Neutrophil (primary cell): ENCODE data around the gene NHERF1.

Experiments
- H3K27ac ChIP-seq: fragments of 200-600 bp; sonication (generic); 2 replicates; pipeline ENCODE4 v1.5.1; 2016; ENCODE audit warnings: mild to moderate bottlenecking, moderate library complexity
- H3K27me3 ChIP-seq: fragments of 200-600 bp; sonication (generic); 2 replicates; pipeline ENCODE4 v1.6.0; 2016; ENCODE audit warnings: mild to moderate bottlenecking
- H3K36me3 ChIP-seq: fragments of 200-600 bp; sonication (generic); 2 replicates; pipeline ENCODE4 v1.5.1; 2017
- H3K4me1 ChIP-seq, 2 experiments: fragments of 200-600 bp in 1 of 2; sonication (generic) in 1 of 2; 1 replicate in 1 of 2; 2 replicates in 1 of 2; pipeline versions ENCODE4 v1.5.1 to v1.6.1; 2013 to 2016; ENCODE audit warnings: low read depth in 1 of 2, low read length in 1 of 2, mild to moderate bottlenecking in 1 of 2, moderate library complexity in 1 of 2; ENCODE audit not compliant: control insufficient read depth in 1 of 2, insufficient read depth in 1 of 2
- H3K4me3 ChIP-seq, 2 experiments: fragments of 200-600 bp in 1 of 2; sonication (generic) in 1 of 2; 1 replicate in 1 of 2; 2 replicates in 1 of 2; pipeline ENCODE4 v1.5.1; 2013 to 2016; ENCODE audit warnings: low read depth in 1 of 2, low read length in 1 of 2, mild to moderate bottlenecking in 1 of 2, moderate library complexity in 1 of 2
- H3K9me3 ChIP-seq: fragments of 200-600 bp; sonication (generic); 2 replicates; pipeline ENCODE4 v1.5.1; 2016
- TF ChIP-seq, protein P1 (sequence below): fragments of 200-600 bp; sonication (generic); IDR thresholded peaks from 2 replicates; pipeline ENCODE4 v1.5.1; 2016; ENCODE audit warnings: antibody characterized with exemption

NHERF1 gene

DNA sequence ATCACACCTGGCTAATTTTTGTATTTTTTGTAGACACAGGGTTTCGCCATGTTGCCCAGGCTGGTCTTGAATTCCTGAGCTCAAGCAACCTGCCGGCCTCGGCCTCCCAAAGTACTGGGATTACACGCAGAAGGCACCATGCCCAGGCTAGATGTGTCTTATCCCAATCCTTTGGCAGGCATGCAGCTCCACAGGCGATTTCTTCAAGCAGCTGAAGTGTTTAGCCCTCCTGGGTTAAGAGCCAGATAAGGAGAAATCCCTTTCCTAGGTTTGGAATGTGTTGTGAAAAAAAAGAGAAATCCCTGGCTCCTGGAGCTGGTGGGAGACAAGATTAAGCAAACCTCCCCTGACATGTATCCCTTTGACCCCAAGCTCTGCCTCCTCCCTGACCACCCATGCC is 2.1 kb upstream of the NHERF1 start:
- H3K27ac ChIP-seq: peak overlapping the region; percentile 92
- peak overlapping the region in 1 of 2 experiments; percentile 99 for H3K4me3 ChIP-seq
- TF ChIP-seq, protein P1, sequence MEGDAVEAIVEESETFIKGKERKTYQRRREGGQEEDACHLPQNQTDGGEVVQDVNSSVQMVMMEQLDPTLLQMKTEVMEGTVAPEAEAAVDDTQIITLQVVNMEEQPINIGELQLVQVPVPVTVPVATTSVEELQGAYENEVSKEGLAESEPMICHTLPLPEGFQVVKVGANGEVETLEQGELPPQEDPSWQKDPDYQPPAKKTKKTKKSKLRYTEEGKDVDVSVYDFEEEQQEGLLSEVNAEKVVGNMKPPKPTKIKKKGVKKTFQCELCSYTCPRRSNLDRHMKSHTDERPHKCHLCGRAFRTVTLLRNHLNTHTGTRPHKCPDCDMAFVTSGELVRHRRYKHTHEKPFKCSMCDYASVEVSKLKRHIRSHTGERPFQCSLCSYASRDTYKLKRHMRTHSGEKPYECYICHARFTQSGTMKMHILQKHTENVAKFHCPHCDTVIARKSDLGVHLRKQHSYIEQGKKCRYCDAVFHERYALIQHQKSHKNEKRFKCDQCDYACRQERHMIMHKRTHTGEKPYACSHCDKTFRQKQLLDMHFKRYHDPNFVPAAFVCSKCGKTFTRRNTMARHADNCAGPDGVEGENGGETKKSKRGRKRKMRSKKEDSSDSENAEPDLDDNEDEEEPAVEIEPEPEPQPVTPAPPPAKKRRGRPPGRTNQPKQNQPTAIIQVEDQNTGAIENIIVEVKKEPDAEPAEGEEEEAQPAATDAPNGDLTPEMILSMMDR: no peak
- H3K36me3 ChIP-seq: peaks cover 34% of the 10 kb centered on the region
- H3K27me3 ChIP-seq: no peaks in the 10 kb centered on the region
- H3K9me3 ChIP-seq: no peaks in the 10 kb centered on the region
- H3K4me1 ChIP-seq: peaks cover 80 to 85% of the 10 kb centered on the region in 2 experiments

GRCh38 chr17:74746922-74747321 is 1.5 kb upstream of the NHERF1 start:
- peaks cover 34% of the 10 kb centered on the region for H3K36me3 ChIP-seq
- peak overlapping the region; percentile 92 for H3K27ac ChIP-seq
- no peaks in the 10 kb centered on the region for H3K9me3 ChIP-seq
- H3K27me3 ChIP-seq: no peaks in the 10 kb centered on the region
- H3K4me3 ChIP-seq: peak overlapping the region; percentile 98 to 99
- H3K4me1 ChIP-seq: peaks cover 80 to 85% of the 10 kb centered on the region in 2 experiments
- TF ChIP-seq, protein P1: no peak

DNA sequence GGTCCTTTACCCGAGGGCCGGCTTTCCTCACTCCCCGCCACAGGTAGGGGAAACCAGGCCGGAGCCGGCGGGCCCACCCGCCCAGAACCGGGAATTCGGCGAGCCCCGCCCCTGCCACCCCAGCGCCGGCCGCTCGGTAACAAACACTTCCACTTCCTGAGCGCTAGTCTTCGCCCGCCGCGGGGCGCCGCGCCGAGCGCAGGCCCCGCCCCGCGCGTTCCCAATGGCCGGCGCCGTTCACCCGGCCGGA is 224 bp upstream of the NHERF1 start:
- peaks cover 80 to 85% of the 10 kb centered on the region in 2 experiments for H3K4me1 ChIP-seq

DNA sequence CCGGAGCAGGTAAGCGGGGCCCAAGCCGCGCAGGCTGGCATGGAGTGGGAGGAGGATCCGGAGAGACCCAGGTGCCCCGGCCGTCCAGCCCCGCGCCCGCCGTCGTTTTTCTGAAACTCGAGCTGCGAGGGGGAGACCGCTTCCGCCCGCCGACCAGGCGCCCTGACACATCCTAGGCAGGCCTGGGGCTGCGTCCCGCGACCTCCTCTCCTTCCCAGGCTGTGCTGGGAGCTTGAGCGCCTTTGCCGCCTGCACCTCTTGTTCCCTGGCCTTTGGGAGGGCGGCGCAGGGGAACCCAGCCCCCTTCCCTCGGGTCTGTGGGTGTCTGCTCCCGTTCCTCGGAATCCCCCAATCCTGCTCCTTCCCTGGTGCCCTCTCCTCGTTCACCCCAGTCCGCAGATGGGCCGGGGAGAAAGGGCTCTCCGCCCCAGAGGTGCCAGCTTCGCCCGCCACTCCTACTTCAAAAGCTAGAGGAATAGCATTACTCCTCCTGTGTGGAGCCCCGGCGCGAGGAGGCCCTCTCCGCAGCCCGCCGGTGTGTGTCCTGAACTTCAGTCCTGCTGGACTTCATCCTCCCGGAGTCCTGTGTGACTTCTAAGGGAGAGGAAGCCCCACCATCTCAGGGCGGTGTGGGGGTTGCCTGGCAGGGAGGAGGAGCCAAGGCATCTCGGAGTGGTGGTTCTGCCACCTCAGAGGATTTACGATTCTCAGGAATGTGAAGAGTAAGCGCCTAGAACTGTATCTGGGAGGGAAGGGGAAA is 1.0 kb downstream of the NHERF1 start:
- no peaks in the 10 kb centered on the region for H3K27me3 ChIP-seq
- H3K27ac ChIP-seq: peak overlapping the region; percentile 92
- peaks cover 24% of the 10 kb centered on the region for H3K36me3 ChIP-seq
- H3K4me3 ChIP-seq: peak overlapping the region; percentile 98 to 99
- no peaks in the 10 kb centered on the region for H3K9me3 ChIP-seq
- TF ChIP-seq, protein P1: no peak
- H3K4me1 ChIP-seq: peaks cover 76 to 80% of the 10 kb centered on the region in 2 experiments

More for the DNA sequence above, 224 bp upstream of the NHERF1 start:
- TF ChIP-seq, protein P1: peak; percentile 85
- Histone ChIP-seq H3K9me3 (no peaks in the 10 kb centered on the region), H3K4me3 (peak overlapping the region; percentile 98 to 99), H3K36me3 (peaks cover 30% of the 10 kb centered on the region), H3K27ac (peak overlapping the region; percentile 92), H3K27me3 (no peaks in the 10 kb centered on the region)

DNA sequence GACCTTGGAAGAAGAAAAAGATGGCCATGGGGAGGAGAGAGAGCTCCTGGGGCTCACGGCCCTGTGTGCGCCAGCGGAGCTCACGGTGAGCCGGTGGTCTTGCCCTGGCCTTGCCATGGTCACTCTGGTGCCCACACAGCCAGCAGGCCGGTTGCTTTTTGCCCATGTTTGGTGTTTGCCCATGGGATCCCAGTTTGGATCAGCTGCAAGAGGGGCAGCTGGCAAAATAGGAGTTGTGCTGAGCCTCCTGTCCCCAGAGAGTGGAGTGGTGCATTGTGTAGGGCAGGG is 1.6 kb downstream of the NHERF1 start:
- peak overlapping the region; percentile 98 to 99 for H3K4me3 ChIP-seq
- no peaks in the 10 kb centered on the region for H3K27me3 ChIP-seq
- no peaks in the 10 kb centered on the region for H3K9me3 ChIP-seq
- H3K36me3 ChIP-seq: peaks cover 26% of the 10 kb centered on the region
- peak overlapping the region; percentile 92 for H3K27ac ChIP-seq
- TF ChIP-seq, protein P1: no peak
- H3K4me1 ChIP-seq: peaks cover 76 to 80% of the 10 kb centered on the region in 2 experiments
